Fibroblast of mammary gland (primary cell): Measurements from ENCODE around the gene EXT2.

ENCODE experiments used
- DNase-seq: peaks from one replicate; pipeline ENCODE4 v3.0.0-alpha.2; 2010; ENCODE audit warnings: low read depth
- H3K4me3 ChIP-seq: 2 replicates; pipeline ENCODE4 v1.5.1; 2011; ENCODE audit warnings: low read depth, mild to moderate bottlenecking, low read length, moderate library complexity; ENCODE audit not compliant: control insufficient read depth
- CTCF ChIP-seq: conservative IDR thresholded peaks from 2 replicates; pipeline ENCODE4 v1.5.1; 2011; ENCODE audit warnings: low read depth, low read length, inconsistent platforms; ENCODE audit not compliant: control insufficient read depth, insufficient read depth

The EXT2 gene

GRCh38 chr11:44198146-44198724 lies 102.8 kb downstream of the EXT2 start:
- TF ChIP-seq CTCF, result no peak
- no peak for DNase-seq
- H3K4me3 ChIP-seq, result no peak overlapping the region

- H3K4me3 ChIP-seq, result no peak overlapping the region
- no peak for TF ChIP-seq CTCF
- no peak for DNase-seq
Observed at GRCh38 chr11:44199298-44199697, 103.8 kb downstream of the EXT2 start.

- TF ChIP-seq CTCF, result no peak
- H3K4me3 ChIP-seq, result no peak overlapping the region
- no peak for DNase-seq
Observed at GRCh38 chr11:44199816-44200215, 104.3 kb downstream of the EXT2 start.

GRCh38 chr11:44203270-44204043 lies 108.0 kb downstream of the EXT2 start:
- no peak overlapping the region for H3K4me3 ChIP-seq
- TF ChIP-seq CTCF, result no peak
- DNase-seq, result no peak

- DNase-seq, result no peak
- no peak for TF ChIP-seq CTCF
- H3K4me3 ChIP-seq, result no peak overlapping the region
Observed at GRCh38 chr11:44205352-44205751, 109.9 kb downstream of the EXT2 start.

GRCh38 chr11:44205836-44206235 lies 110.4 kb downstream of the EXT2 start:
- no peak overlapping the region for H3K4me3 ChIP-seq
- TF ChIP-seq CTCF, result no peak
- DNase-seq, result no peak

- no peak for DNase-seq
- H3K4me3 ChIP-seq, result no peak overlapping the region
- no peak for TF ChIP-seq CTCF
Observed at GRCh38 chr11:44207292-44207691, 111.8 kb downstream of the EXT2 start.
